Fibroblast of lung (primary cell): ENCODE results near the gene HDAC4. TPM values are rescaled to one million over a fixed set of nuclear protein-coding genes. Genes with fewer than 3 reads are reported as not detected.

Experiments used
- DNase-seq, 2 donors: peaks; one replicate each; pipeline versions ENCODE4 v3.0.0 to v3.0.0-alpha.2; 2010; ENCODE audit warnings: low read depth in 2 of 2
- H2AFZ ChIP-seq: 2 replicates; pipeline ENCODE4 v1.5.1; 2012; ENCODE audit warnings: low read length, control low read depth, inconsistent platforms
- H3K27ac ChIP-seq: 2 replicates; pipeline ENCODE4 v1.5.1; 2011; ENCODE audit warnings: low read length, control low read depth; ENCODE audit not compliant: insufficient read depth
- H3K27me3 ChIP-seq: 2 replicates; pipeline ENCODE4 v1.5.1; 2011; ENCODE audit warnings: mild to moderate bottlenecking, low read length; ENCODE audit not compliant: control insufficient read depth, insufficient read depth
- H3K36me3 ChIP-seq: 2 replicates; pipeline ENCODE4 v1.5.1; 2011; ENCODE audit warnings: low read length; ENCODE audit not compliant: control insufficient read depth, insufficient read depth
- H3K4me1 ChIP-seq: 2 replicates; pipeline ENCODE4 v1.5.1; 2011; ENCODE audit warnings: low read length; ENCODE audit not compliant: control insufficient read depth, insufficient read depth; ENCODE audit errors: extremely low read depth
- H3K4me2 ChIP-seq: 2 replicates; pipeline ENCODE4 v1.5.1; 2011; ENCODE audit warnings: low read length, control low read depth; ENCODE audit not compliant: insufficient read depth; ENCODE audit errors: extremely low read depth
- H3K4me3 ChIP-seq, 4 experiments: fragments of 200-600 bp in 1 of 4; sonication (generic) in 1 of 4; replicated peaks in 1 of 4; 2 replicates each; pipeline ENCODE4 v1.5.1; 2011 to 2016; ENCODE audit warnings: low read length in 4 of 4, low read depth in 3 of 4, mild to moderate bottlenecking in 3 of 4, control low read depth in 2 of 4, inconsistent platforms in 1 of 4, mixed read lengths in 1 of 4; ENCODE audit not compliant: insufficient read depth in 1 of 4; ENCODE audit errors: control extremely low read depth in 1 of 4
- H3K79me2 ChIP-seq: 2 replicates; pipeline ENCODE4 v1.5.1; 2012; ENCODE audit warnings: mild to moderate bottlenecking, low read length, inconsistent platforms; ENCODE audit not compliant: control insufficient read depth, insufficient read depth
- H3K9ac ChIP-seq: 2 replicates; pipeline ENCODE4 v1.5.1; 2011; ENCODE audit warnings: mild to moderate bottlenecking, low read length, control low read depth; ENCODE audit not compliant: insufficient read depth
- H3K9me3 ChIP-seq: 2 replicates; pipeline ENCODE4 v1.5.1; 2012; ENCODE audit warnings: low read depth, low read length; ENCODE audit not compliant: control insufficient read depth, insufficient read depth
- H4K20me1 ChIP-seq: 2 replicates; pipeline ENCODE4 v1.5.1; 2011; ENCODE audit warnings: low read length; ENCODE audit not compliant: control insufficient read depth, insufficient read depth; ENCODE audit errors: extremely low read depth
- EZH2 ChIP-seq: IDR thresholded peaks from 2 replicates; pipeline ENCODE4 v1.5.1; 2012; ENCODE audit warnings: low read length, control low read depth, mild to moderate bottlenecking; ENCODE audit errors: missing control alignments
- polyA plus RNA-seq, 2 donors: library from polyadenylated mRNA; depleted of rRNA in 1 of 2; stranded (reverse) in 1 of 2; unstranded in 1 of 2; fragments of >200 nt; gene quantifications; 2 replicates each; pipeline ENCODE4 v1.2.1, GENCODE V29; 2011 to 2012; ENCODE audit warnings: missing spikeins in 1 of 2
- total RNA-seq: library from RNA; depleted of rRNA; stranded (reverse); fragments of >200 nt; gene quantifications from 2 replicates; pipeline ENCODE4 v1.2.1, GENCODE V29; 2014
- TF ChIP-seq, protein P1 (sequence below), 2 donors: IDR thresholded peaks in 1 of 2; conservative IDR thresholded peaks in 1 of 2; 1 replicate in 1 of 2; 2 replicates in 1 of 2; pipeline ENCODE4 v1.5.1; 2011 to 2012; ENCODE audit warnings: low read length in 2 of 2, control low read depth in 1 of 2, inconsistent platforms in 1 of 2, low read depth in 1 of 2, mild to moderate bottlenecking in 1 of 2

Gene HDAC4
- total and polyA plus RNA-seq, 2 donors (not counting 1 experiment from before 2014, with no cell fraction given): 7.4 to 19.8 TPM

- Histone ChIP-seq H3K79me2 (peaks cover 3% of the 10 kb centered on the region), H3K36me3 (no peaks in the 10 kb centered on the region), H2AFZ (no peak overlapping the region), H3K9ac (no peak overlapping the region), H3K27ac (no peak overlapping the region), H3K9me3 (no peaks in the 10 kb centered on the region), H4K20me1 (no peaks in the 10 kb centered on the region), H3K27me3 (no peaks in the 10 kb centered on the region), H3K4me2 (no peak overlapping the region), H3K4me3 (no peak overlapping the region), H3K4me1 (peaks cover 2% of the 10 kb centered on the region)
- no peak for DNase-seq
- no peak for TF ChIP-seq EZH2
- TF ChIP-seq, protein P1, sequence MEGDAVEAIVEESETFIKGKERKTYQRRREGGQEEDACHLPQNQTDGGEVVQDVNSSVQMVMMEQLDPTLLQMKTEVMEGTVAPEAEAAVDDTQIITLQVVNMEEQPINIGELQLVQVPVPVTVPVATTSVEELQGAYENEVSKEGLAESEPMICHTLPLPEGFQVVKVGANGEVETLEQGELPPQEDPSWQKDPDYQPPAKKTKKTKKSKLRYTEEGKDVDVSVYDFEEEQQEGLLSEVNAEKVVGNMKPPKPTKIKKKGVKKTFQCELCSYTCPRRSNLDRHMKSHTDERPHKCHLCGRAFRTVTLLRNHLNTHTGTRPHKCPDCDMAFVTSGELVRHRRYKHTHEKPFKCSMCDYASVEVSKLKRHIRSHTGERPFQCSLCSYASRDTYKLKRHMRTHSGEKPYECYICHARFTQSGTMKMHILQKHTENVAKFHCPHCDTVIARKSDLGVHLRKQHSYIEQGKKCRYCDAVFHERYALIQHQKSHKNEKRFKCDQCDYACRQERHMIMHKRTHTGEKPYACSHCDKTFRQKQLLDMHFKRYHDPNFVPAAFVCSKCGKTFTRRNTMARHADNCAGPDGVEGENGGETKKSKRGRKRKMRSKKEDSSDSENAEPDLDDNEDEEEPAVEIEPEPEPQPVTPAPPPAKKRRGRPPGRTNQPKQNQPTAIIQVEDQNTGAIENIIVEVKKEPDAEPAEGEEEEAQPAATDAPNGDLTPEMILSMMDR (conservative IDR thresholded peaks at IDR 0.05 in 1 of 2, IDR thresholded peaks at IDR 0.05 in 1 of 2; ENCODE audit: low read depth in 1 of 2, low read length in 2 of 2): no peak
These were observed 184.1 kb downstream of the HDAC4 start for GRCh38 chr2:239216614-239217273.

- Histone ChIP-seq H4K20me1 (no peaks in the 10 kb centered on the region), H3K27me3 (no peaks in the 10 kb centered on the region), H3K4me3 (no peak overlapping the region), H3K9me3 (no peaks in the 10 kb centered on the region), H3K79me2 (peaks cover 3% of the 10 kb centered on the region), H3K9ac (no peak overlapping the region), H2AFZ (no peak overlapping the region), H3K4me1 (peaks cover 2% of the 10 kb centered on the region), H3K4me2 (no peak overlapping the region), H3K27ac (no peak overlapping the region), H3K36me3 (no peaks in the 10 kb centered on the region)
- TF ChIP-seq, protein P1 (conservative IDR thresholded peaks at IDR 0.05 in 1 of 2, IDR thresholded peaks at IDR 0.05 in 1 of 2; ENCODE audit: low read depth in 1 of 2, low read length in 2 of 2): no peak
- TF ChIP-seq EZH2: no peak
- no peak for DNase-seq
These were observed 184.7 kb downstream of the HDAC4 start for GRCh38 chr2:239215988-239216613.

- TF ChIP-seq, protein P1 (conservative IDR thresholded peaks at IDR 0.05 in 1 of 2, IDR thresholded peaks at IDR 0.05 in 1 of 2; ENCODE audit: low read depth in 1 of 2, low read length in 2 of 2): no peak
- no peak for TF ChIP-seq EZH2
- Histone ChIP-seq H2AFZ (no peak overlapping the region), H3K4me1 (no peaks in the 10 kb centered on the region), H3K9ac (no peak overlapping the region), H4K20me1 (no peaks in the 10 kb centered on the region), H3K9me3 (no peaks in the 10 kb centered on the region), H3K79me2 (peaks cover 1% of the 10 kb centered on the region), H3K4me3 (no peak overlapping the region), H3K27me3 (no peaks in the 10 kb centered on the region), H3K36me3 (no peaks in the 10 kb centered on the region), H3K4me2 (no peak overlapping the region), H3K27ac (no peak overlapping the region)
- DNase-seq: no peak
These were observed 185.5 kb downstream of the HDAC4 start for GRCh38 chr2:239215136-239215925.
